Endothelial cell of umbilical vein (primary cell): Measurements from ENCODE around the gene PRKAG1. TPM values are rescaled to one million over a fixed set of nuclear protein-coding genes. Genes with fewer than 3 reads are reported as not detected.

Experiments used
- BruUV-seq: library from RNA; stranded (reverse); fragments of 400-500 nt; replicated peaks from 2 replicates; lab custom pipeline; 2021; lab: Mats Ljungman, UMichigan
- CTCF ChIA-PET: fragments of 300-600, 350-600 bp; sonication (Branson Sonifier 250); formaldehyde crosslinking; loops from one replicate; lab custom pipeline; 2021; ENCODE audit warnings: antibody characterized with exemption, inconsistent platforms; lab: Charles Lee
- POLR2A ChIA-PET: fragments of 300-600, 350-600 bp; sonication (Branson Sonifier 250); formaldehyde crosslinking; loops from one replicate; lab custom pipeline; 2021; ENCODE audit warnings: antibody characterized with exemption, inconsistent platforms; lab: Charles Lee
- DNase-seq: peaks from one replicate; pipeline ENCODE4 v3.0.0-alpha.2; 2011; ENCODE audit warnings: low read depth, low spot score
- FAIRE-seq: peaks from 2 replicates; lab custom pipeline; 2011; peaks lifted over from hg19 to GRCh38; lab: Jason Lieb, UNC
- H2AFZ ChIP-seq: 2 replicates; pipeline ENCODE4 v1.6.0; 2012; ENCODE audit warnings: low read depth, low read length, control low read depth, inconsistent platforms
- H3K27ac ChIP-seq: 2 replicates; pipeline ENCODE4 v1.5.1; 2011; ENCODE audit warnings: low read depth, mild to moderate bottlenecking, control low read depth, low read length, moderate library complexity; ENCODE audit not compliant: insufficient read depth
- H3K27me3 ChIP-seq, 2 experiments: 2 replicates each; pipeline versions ENCODE4 v1.6.0 to v1.6.1; 2011; ENCODE audit warnings: low read length in 2 of 2, mixed read lengths in 1 of 2; ENCODE audit not compliant: control insufficient read depth in 2 of 2, insufficient read depth in 2 of 2
- H3K36me3 ChIP-seq, 2 experiments: 2 replicates in 1 of 2; 3 replicates in 1 of 2; pipeline ENCODE4 v1.5.1; 2011; ENCODE audit warnings: low read length in 2 of 2, mild to moderate bottlenecking in 1 of 2, moderate library complexity in 1 of 2; ENCODE audit not compliant: control insufficient read depth in 2 of 2, insufficient read depth in 2 of 2; ENCODE audit errors: extremely low read depth in 1 of 2
- H3K4me1 ChIP-seq: 3 replicates; pipeline ENCODE4 v1.5.1; 2011; ENCODE audit warnings: mild to moderate bottlenecking, low read length; ENCODE audit not compliant: control insufficient read depth, insufficient read depth; ENCODE audit errors: extremely low read depth
- H3K4me2 ChIP-seq: 2 replicates; pipeline ENCODE4 v1.6.1; 2011; ENCODE audit warnings: low read length, control low read depth, mixed read lengths; ENCODE audit not compliant: insufficient read depth
- H3K4me3 ChIP-seq, 3 experiments: fragments of 200-600 bp in 1 of 3; sonication (generic), shearing (Covaris generic) in 1 of 3; replicated peaks in 1 of 3; 2 replicates each; pipeline ENCODE4 v1.5.1; 2011 to 2016; ENCODE audit warnings: control low read depth in 3 of 3, low read length in 3 of 3, mild to moderate bottlenecking in 2 of 3, inconsistent platforms in 1 of 3, low read depth in 1 of 3, moderate library complexity in 1 of 3; ENCODE audit not compliant: insufficient read depth in 1 of 3
- H3K79me2 ChIP-seq: 2 replicates; pipeline ENCODE4 v1.6.0; 2012; ENCODE audit warnings: low read length, inconsistent platforms; ENCODE audit not compliant: control insufficient read depth, insufficient read depth
- H3K9ac ChIP-seq: replicated peaks from 2 replicates; pipeline ENCODE3; 2011; ENCODE audit warnings: low read length, control low read depth; ENCODE audit not compliant: insufficient read depth; ENCODE audit errors: extremely low read depth
- H3K9me1 ChIP-seq: replicated peaks from 3 replicates; pipeline ENCODE4 v1.6.0; 2011; ENCODE audit warnings: mild to moderate bottlenecking, low read length; ENCODE audit not compliant: control insufficient read depth, insufficient read depth; ENCODE audit errors: extremely low read depth
- H3K9me3 ChIP-seq: replicated peaks from 2 replicates; pipeline ENCODE4 v1.5.1; 2012; ENCODE audit warnings: low read length, inconsistent platforms; ENCODE audit not compliant: control insufficient read depth, insufficient read depth
- H4K20me1 ChIP-seq: replicated peaks from 2 replicates; pipeline ENCODE3; 2011; ENCODE audit warnings: mild to moderate bottlenecking, low read length; ENCODE audit not compliant: control insufficient read depth, insufficient read depth; ENCODE audit errors: extremely low read depth
- CTCF ChIP-seq, 2 donors: IDR thresholded peaks; 1 replicate in 1 of 2; 2 replicates in 1 of 2; pipeline ENCODE4 v1.5.1; 2011; ENCODE audit warnings: low read length in 2 of 2, mild to moderate bottlenecking in 2 of 2, moderate library complexity in 2 of 2, control low read depth in 1 of 2, inconsistent platforms in 1 of 2, low read depth in 1 of 2; ENCODE audit not compliant: insufficient read depth in 1 of 2; ENCODE audit errors: extremely low read depth in 1 of 2
- GATA2 ChIP-seq: IDR thresholded peaks from 2 replicates; pipeline ENCODE4 v1.7.0; 2011; ENCODE audit warnings: low read depth, mild to moderate bottlenecking, moderate library complexity, mixed read lengths, low read length; ENCODE audit not compliant: insufficient read length, insufficient read depth
- MAX ChIP-seq: IDR thresholded peaks from 2 replicates; pipeline ENCODE4 v1.6.1; 2011; ENCODE audit not compliant: insufficient read depth, insufficient read length
- MYC ChIP-seq: IDR thresholded peaks from one replicate; pipeline ENCODE4 v1.6.1; 2011; ENCODE audit warnings: mild to moderate bottlenecking, low read depth, low read length
- POLR2A ChIP-seq: IDR thresholded peaks from 2 replicates; pipeline ENCODE4 v1.6.1; 2012; ENCODE audit warnings: low read depth, mild to moderate bottlenecking, control low read depth, low read length
- dilution Hi-C: fragments of 300-500 bp; cut with MboI; formaldehyde crosslinking; loops from one replicate; pipeline ENCODE4 v1.15.0; 2019; ENCODE audit warnings: low sequenced_read_pairs; ENCODE audit not compliant: extremely low pct_ligation_motif_present
- intact Hi-C: fragments of 100-400 bp; cut with micrococcal nuclease; formaldehyde crosslinking; loops from one replicate; pipeline ENCODE4 v1.10.0; 2022
- polyA plus RNA-seq, 4 experiments: library from polyadenylated mRNA; depleted of rRNA in 3 of 4; stranded (reverse) in 3 of 4; unstranded in 1 of 4; fragments of >200 nt; gene quantifications; 2 replicates each; pipeline versions ENCODE4 v1.2.1 to v1.2.3, GENCODE V29; 2011 to 2012; ENCODE audit warnings: missing spikeins in 1 of 4
- total RNA-seq: library from RNA; stranded (reverse); gene quantifications from 2 replicates; pipeline ENCODE4 v1.2.3, GENCODE V29; 2021

The PRKAG1 gene
- total and polyA plus RNA-seq, 2 donors (not counting 3 experiments of a cell fraction or from before 2014, with no cell fraction given): 52.1 to 54.9 TPM

GRCh38 chr12:48956279-48957140, 62.1 kb downstream of the PRKAG1 start:
- TSS peak; percentile 63 for BruUV-seq
- FAIRE-seq: peak; percentile 99
- no peaks in the 10 kb centered on the region for H3K27me3 ChIP-seq
- H3K9ac ChIP-seq: peak overlapping the region; percentile 87
- H3K4me2 ChIP-seq: peak overlapping the region; percentile 71
- H3K9me1 ChIP-seq: no peaks in the 10 kb centered on the region
- dilution Hi-C loops (no loop called here), intact Hi-C loops (loop anchor here (1.0 to 2.0 kb wide), 3 partner anchors 17 to 62 kb away; partner anchors contain the start of genes FKBP11 and PRKAG1)
- peaks cover 11% of the 10 kb centered on the region for H4K20me1 ChIP-seq
- DNase-seq: peak; percentile 96
- ChIA-PET POLR2A (interaction anchor here (0.6 to 1.2 kb wide), 4 partner anchors 10 to 534 kb away, joined by 3 to 4 read pairs (median 3); partner anchors contain the start of gene RND1), CTCF (interaction anchor here (0.8 to 2.2 kb wide), 8 partner anchors 10 to 104 kb away, joined by 4 to 12 read pairs (median 6); partner anchors contain the start of gene WNT1)
- peak overlapping the region; percentile 76 for H3K27ac ChIP-seq
- peaks cover 55% of the 10 kb centered on the region for H3K79me2 ChIP-seq
- H3K9me3 ChIP-seq: no peaks in the 10 kb centered on the region
- peak overlapping the region; percentile 71 to 99 (median 90) for H3K4me3 ChIP-seq
- peaks cover 4 to 6% of the 10 kb centered on the region in 2 experiments for H3K36me3 ChIP-seq
- H3K4me1 ChIP-seq: peaks cover 22% of the 10 kb centered on the region
- TF ChIP-seq MYC (no peak), POLR2A (no peak), GATA2 (no peak), MAX (no peak), CTCF (IDR thresholded peaks at IDR 0.05; ENCODE audit: extremely low read depth in 1 of 2, insufficient read depth in 1 of 2, low read depth in 1 of 2, low read length in 2 of 2) (peak in 1 of 2 donors; percentile 14)
- peak overlapping the region; percentile 87 for H2AFZ ChIP-seq
